ENCODE data around the gene C6orf62.

C6orf62 gene

DNA sequence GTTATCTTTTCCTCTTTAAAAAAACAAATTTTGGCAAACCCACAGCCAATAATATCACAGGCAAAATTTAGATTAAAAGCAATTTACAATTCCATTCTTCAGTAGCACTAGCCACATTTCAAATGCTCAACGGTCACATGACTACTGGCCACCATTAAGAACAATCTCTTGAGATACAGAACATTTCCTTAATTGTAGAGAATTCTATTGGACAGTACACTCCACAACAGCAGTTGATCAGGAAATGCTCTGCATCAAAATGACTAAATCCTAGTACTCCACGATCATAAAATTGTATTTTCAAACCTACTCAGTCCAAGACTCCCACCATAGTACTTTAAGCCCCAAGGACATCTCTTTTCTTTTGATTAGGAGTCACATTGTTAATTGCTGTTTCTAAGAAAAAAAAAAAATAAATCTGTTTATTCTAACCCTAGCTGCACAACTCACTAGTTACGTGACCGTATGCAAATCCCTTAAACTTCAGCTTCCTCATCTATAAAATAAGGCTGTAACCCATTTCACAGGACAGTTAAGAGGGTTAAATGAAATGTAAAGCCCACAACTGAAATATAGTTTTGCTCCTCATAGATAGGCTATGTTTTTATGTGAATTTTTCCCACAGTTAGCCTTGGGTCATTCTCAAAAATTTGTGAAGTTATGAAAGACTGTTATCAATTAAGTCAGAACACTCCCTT is 9.8 kb downstream of the C6orf62 start:
- in situ Hi-C loops (cut with HindIII; ENCODE audit: low sequenced_read_pairs), result no loop called here
- TF ChIP-seq CTCF (IDR thresholded peaks at IDR 0.05; ENCODE audit: low read depth, low read length), result no peak
- DNase-seq (ENCODE audit: low read depth, low spot score), result no peak
- H3K4me3 ChIP-seq (ENCODE audit: low read depth, low read length), result no peak overlapping the region

GRCh38 chr6:24708612-24709011 is 10.3 kb downstream of the C6orf62 start:
- H3K4me3 ChIP-seq (ENCODE audit: low read depth, low read length), result no peak overlapping the region
- no peak for DNase-seq (ENCODE audit: low read depth, low spot score)
- TF ChIP-seq CTCF (IDR thresholded peaks at IDR 0.05; ENCODE audit: low read depth, low read length), result no peak
- in situ Hi-C loops (cut with HindIII; ENCODE audit: low sequenced_read_pairs), result no loop called here

GRCh38 chr6:24704468-24704867 is 14.5 kb downstream of the C6orf62 start:
- in situ Hi-C loops (cut with HindIII; ENCODE audit: low sequenced_read_pairs), result no loop called here
- no peak for TF ChIP-seq CTCF (IDR thresholded peaks at IDR 0.05; ENCODE audit: low read depth, low read length)
- DNase-seq (ENCODE audit: low read depth, low spot score), result no peak

GRCh38 chr6:24702720-24703282 is 16.2 kb downstream of the C6orf62 start:
- TF ChIP-seq CTCF (IDR thresholded peaks at IDR 0.05; ENCODE audit: low read depth, low read length), result no peak
- H3K4me3 ChIP-seq (ENCODE audit: low read depth, low read length), result no peak overlapping the region
- in situ Hi-C loops (cut with HindIII; ENCODE audit: low sequenced_read_pairs), result no loop called here
- DNase-seq (ENCODE audit: low read depth, low spot score), result no peak

More at GRCh38 chr6:24704468-24704867, 14.5 kb downstream of the C6orf62 start:
- H3K4me3 ChIP-seq (ENCODE audit: low read depth, low read length), result no peak overlapping the region

GRCh38 chr6:24699521-24700359 is 19.2 kb downstream of the C6orf62 start:
- no peak overlapping the region for H3K4me3 ChIP-seq (ENCODE audit: low read depth, low read length)
- in situ Hi-C loops (cut with HindIII; ENCODE audit: low sequenced_read_pairs), result no loop called here
- TF ChIP-seq CTCF (IDR thresholded peaks at IDR 0.05; ENCODE audit: low read depth, low read length), result no peak
- no peak for DNase-seq (ENCODE audit: low read depth, low spot score)

DNA sequence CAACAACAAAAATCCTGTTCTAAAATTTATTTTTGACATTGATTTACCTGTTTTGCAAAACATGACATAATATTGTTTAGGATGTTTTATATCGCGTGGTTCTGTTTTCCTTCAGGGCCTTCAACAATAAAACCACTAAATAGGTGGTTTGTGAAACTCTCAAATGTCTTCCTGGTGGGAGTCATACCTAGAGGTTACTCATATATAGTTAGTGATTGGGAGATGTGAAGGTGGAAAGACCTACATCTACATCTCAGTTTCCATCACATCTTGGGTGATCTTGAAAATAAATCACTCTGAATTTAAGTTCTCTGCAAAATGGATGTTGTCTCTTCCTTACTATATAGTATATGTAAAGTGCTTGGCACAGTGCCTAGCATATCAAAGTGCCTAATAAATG is 22.9 kb downstream of the C6orf62 start:
- no peak for DNase-seq (ENCODE audit: low read depth, low spot score)
- in situ Hi-C loops (cut with HindIII; ENCODE audit: low sequenced_read_pairs), result no loop called here
- no peak for TF ChIP-seq CTCF (IDR thresholded peaks at IDR 0.05; ENCODE audit: low read depth, low read length)
- H3K4me3 ChIP-seq (ENCODE audit: low read depth, low read length), result no peak overlapping the region

Measured in astrocyte of the spinal cord (primary cell).